WERI-Rb-1 (cell line): ENCODE data around the gene ELMO3.

Experiments used
- DNase-seq: peaks from one replicate; pipeline ENCODE4 v3.0.0-alpha.2; 2020
- H3K27ac ChIP-seq: fragments of 250-450 bp; sonication (Bioruptor Pico); 2 replicates; pipeline ENCODE4 v1.5.1; 2020; ENCODE audit warnings: mild to moderate bottlenecking, moderate library complexity
- H3K27me3 ChIP-seq: fragments of 250-450 bp; sonication (Bioruptor Pico); 2 replicates; pipeline ENCODE4 v1.5.1; 2021; ENCODE audit warnings: mild to moderate bottlenecking, low read depth, moderate library complexity; ENCODE audit not compliant: insufficient read depth, severe bottlenecking
- H3K36me3 ChIP-seq: fragments of 250-450 bp; sonication (Bioruptor Pico); 2 replicates; pipeline ENCODE4 v1.5.1; 2020; ENCODE audit warnings: mild to moderate bottlenecking, moderate library complexity
- H3K4me3 ChIP-seq: 2 replicates; pipeline ENCODE4 v1.5.1; 2011; ENCODE audit warnings: low read depth, mild to moderate bottlenecking, control low read depth, low read length
- H3K9me3 ChIP-seq: fragments of 250-450 bp; sonication (Bioruptor Pico); 2 replicates; pipeline ENCODE4 v1.5.1; 2021; ENCODE audit warnings: mild to moderate bottlenecking, moderate library complexity; ENCODE audit not compliant: severe bottlenecking
- TF ChIP-seq, protein P1 (sequence below): IDR thresholded peaks from 2 replicates; pipeline ENCODE4 v1.5.1; 2011; ENCODE audit warnings: low read depth, mild to moderate bottlenecking, control low read depth, inconsistent platforms, low read length

ELMO3 gene

DNA sequence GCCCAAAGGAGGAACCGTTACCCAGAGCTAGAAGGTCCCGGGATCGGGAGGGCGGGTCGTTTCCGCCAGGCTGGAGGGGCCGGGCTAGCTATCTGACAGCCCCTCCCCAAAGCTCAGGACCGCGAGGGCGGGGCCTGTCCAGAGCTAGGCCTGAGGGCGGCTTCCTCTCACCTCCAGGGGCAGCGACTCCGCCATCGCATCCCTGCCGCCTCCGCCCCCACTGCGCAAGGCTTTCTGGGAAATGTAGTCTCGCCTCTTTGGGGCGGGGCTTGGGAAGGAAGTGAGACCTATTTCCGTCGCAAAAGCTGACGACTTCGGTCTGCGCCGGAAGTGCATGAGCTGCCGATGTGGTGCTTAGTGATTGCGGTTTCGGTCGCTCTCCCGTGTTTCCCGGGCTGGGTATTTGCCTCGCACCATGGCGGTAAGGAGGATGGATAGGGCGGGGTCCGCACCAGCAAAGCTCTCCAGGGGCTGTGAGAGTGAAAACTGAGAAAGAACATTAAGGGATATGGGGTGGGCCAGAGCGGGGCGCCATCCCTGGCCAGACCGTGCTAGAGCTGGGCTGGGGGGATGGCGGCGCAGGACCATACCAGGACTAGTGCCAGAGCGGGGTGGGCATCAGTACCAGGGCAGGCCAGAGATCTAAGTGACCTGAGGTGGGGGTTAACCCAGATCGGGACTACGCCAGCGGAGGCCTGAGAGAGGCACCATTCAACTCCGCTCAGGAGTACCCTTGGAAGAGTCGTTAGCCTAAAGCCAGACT lies 28.1 kb downstream of the ELMO3 start, which contains the start of gene TMEM208:
TMEM208 (plus strand) TSS at position 327 of the 763 bp plus-strand sequence; CDS start at position 416, 89 bp downstream.
- H3K27ac ChIP-seq, result peak within 1 kb of the TSS; percentile 46

DNA sequence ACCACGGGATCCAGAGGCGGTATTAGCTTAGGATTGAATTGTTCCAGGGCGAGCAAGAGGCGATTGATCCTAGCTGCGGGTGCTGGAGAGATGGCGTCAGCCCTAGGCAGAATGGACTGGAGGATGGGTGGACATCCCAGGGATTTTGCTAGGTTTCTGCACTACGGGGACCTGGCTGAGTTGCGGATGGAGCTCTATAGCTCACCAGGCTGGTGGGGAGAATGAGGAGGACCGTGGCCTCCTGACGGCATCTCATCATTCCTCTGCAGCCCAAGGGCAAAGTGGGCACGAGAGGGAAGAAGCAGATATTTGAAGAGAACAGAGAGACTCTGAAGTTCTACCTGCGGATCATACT lies 28.6 kb downstream of the ELMO3 start:
- Histone ChIP-seq H3K4me3 (peak overlapping the region; percentile 91), H3K9me3 (no peaks in the 10 kb centered on the region), H3K27ac (no peak overlapping the region; the same call in 1 of the 2 replicates), H3K27me3 (no peaks in the 10 kb centered on the region), H3K36me3 (peaks cover 36% of the 10 kb centered on the region)
- no peak for DNase-seq
- TF ChIP-seq, protein P1, sequence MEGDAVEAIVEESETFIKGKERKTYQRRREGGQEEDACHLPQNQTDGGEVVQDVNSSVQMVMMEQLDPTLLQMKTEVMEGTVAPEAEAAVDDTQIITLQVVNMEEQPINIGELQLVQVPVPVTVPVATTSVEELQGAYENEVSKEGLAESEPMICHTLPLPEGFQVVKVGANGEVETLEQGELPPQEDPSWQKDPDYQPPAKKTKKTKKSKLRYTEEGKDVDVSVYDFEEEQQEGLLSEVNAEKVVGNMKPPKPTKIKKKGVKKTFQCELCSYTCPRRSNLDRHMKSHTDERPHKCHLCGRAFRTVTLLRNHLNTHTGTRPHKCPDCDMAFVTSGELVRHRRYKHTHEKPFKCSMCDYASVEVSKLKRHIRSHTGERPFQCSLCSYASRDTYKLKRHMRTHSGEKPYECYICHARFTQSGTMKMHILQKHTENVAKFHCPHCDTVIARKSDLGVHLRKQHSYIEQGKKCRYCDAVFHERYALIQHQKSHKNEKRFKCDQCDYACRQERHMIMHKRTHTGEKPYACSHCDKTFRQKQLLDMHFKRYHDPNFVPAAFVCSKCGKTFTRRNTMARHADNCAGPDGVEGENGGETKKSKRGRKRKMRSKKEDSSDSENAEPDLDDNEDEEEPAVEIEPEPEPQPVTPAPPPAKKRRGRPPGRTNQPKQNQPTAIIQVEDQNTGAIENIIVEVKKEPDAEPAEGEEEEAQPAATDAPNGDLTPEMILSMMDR, result no peak

More for the DNA sequence above, 28.1 kb downstream of the ELMO3 start, which contains the start of gene TMEM208:
- H3K27me3 ChIP-seq, result no peaks in the 10 kb centered on the region
- DNase-seq, result peak; percentile 99
- peak within 1 kb of the TSS; percentile 91 for H3K4me3 ChIP-seq
- H3K36me3 ChIP-seq, result peaks cover 36% of the 10 kb centered on the region
- TF ChIP-seq, protein P1, result peak; percentile 22; the same call in 1 of the 2 replicates
- no peaks in the 10 kb centered on the region for H3K9me3 ChIP-seq

DNA sequence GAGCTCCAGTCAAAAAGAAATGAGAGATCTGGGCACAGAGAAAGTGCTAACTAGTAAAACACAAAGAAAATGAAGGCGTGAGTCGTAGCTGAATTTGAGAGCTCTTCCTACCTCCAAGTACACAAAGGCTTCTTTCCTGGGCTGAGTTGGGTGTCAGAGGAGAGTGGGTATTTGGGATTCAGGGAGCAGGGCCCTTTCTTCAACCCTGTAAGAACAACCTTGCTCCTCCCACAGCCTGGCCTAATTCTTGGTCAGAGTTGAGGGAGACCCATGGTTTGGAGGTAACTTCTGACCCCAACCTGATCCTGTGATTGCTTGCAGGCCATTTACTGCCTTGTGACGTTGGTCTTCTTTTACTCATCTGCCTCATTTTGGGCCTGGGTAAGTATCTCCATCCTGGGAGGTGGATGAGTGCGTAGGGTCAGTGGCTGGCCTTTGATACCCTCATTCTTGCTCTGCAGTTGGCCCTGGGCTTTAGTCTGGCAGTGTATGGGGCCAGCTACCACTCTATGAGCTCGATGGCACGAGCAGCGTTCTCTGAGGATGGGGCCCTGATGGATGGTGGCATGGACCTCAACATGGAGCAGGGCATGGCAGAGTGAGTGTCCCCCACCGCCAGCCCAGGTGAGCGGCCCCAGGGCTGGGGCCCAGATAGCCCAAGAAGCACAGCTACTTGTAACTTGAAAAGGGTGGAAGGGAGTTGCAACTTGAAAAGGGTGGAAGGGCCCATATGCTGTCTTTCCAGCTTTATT lies 29.3 kb downstream of the ELMO3 start:
- no peaks in the 10 kb centered on the region for H3K27me3 ChIP-seq
- TF ChIP-seq, protein P1, result no peak
- no peak for DNase-seq
- no peaks in the 10 kb centered on the region for H3K9me3 ChIP-seq
- no peak overlapping the region for H3K27ac ChIP-seq
- no peak overlapping the region for H3K4me3 ChIP-seq
- peaks cover 38% of the 10 kb centered on the region for H3K36me3 ChIP-seq

DNA sequence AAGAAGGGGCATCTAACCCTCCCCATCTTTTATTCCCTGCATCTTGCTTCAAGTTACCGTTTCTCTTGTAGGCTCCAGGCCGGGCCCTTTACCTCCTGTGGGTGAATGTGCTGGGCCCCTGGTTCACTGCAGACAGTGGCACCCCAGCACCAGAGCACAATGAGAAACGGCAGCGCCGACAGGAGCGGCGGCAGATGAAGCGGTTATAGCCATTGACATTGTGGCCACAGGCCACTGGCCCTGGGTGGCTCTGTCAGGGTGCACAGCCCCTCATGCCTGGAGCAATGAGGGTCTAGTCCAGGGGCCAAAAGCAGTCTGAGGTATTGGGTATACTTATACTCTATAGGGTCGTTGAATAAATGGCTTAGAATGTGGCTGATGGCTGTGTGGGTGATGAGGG lies 30.0 kb downstream of the ELMO3 start:
- TF ChIP-seq, protein P1, result no peak
- peaks cover 40% of the 10 kb centered on the region for H3K36me3 ChIP-seq
- no peaks in the 10 kb centered on the region for H3K27me3 ChIP-seq

DNA sequence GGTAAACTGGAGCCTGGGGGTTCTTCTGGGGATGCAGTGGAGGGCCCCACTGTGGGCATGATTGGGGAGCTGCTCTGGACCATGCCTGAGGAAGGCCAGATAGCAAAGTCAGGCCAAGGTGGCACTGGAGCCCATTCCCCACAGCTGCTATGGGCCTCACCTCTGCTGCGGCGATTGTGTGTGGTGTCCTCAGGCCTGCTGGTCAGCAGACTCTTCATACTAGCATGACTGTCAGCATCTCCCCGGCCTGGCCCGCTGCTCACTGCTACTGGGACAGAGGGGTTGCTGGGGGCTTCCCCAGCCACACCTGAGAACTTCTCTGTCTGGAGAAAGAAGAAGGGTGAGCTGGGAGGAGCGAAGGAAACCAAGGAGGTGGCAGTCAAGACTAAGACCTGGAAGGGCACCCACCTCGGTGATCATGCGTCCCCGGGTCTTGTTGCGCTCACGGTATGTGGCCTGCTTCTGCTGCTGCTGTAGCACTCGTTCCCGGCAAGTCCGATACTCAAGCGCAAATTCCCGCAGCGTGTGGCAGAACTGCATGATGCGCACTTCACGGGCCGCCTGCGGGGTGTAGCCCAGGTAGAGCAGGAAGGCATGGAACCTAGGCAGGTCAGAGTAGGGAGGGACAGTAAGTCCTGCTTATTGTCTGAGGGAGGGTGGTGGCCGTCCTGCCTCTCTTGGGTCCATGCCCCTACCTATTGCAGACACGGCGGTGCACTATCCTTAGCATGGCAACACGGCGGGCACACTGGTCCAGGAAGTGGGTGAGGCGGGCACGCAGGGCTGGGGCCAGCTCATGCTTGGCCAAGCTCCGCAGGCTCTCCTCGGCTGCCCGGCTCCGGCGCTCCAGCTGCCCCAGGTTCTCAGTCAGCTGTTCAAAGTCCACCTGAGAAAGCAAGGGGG lies 31.2 kb downstream of the ELMO3 start:
- H3K27me3 ChIP-seq, result no peaks in the 10 kb centered on the region
- H3K36me3 ChIP-seq, result peaks cover 43% of the 10 kb centered on the region
- TF ChIP-seq, protein P1, result no peak
- H3K4me3 ChIP-seq, result no peak overlapping the region
- no peak for DNase-seq
- H3K27ac ChIP-seq, result no peak overlapping the region
- H3K9me3 ChIP-seq, result no peaks in the 10 kb centered on the region

More for the DNA sequence above, 30.0 kb downstream of the ELMO3 start:
- H3K4me3 ChIP-seq, result no peak overlapping the region
- no peaks in the 10 kb centered on the region for H3K9me3 ChIP-seq
- no peak overlapping the region for H3K27ac ChIP-seq
- no peak for DNase-seq
